Measurements from ENCODE around the gene CYP26A1. TPM values are rescaled to one million over a fixed set of nuclear protein-coding genes. Genes with fewer than 3 reads are reported as not detected.

CYP26A1 gene
- polyA plus RNA-seq, 2 donors, result not detected

GRCh38 chr10:93077860-93078337 lies 4.2 kb downstream of the CYP26A1 start:
- H3K27ac ChIP-seq (ENCODE audit: low read depth in 2 of 2, low read length in 1 of 2), result no peak overlapping the region
- 79 to 85% methylated on average over 5 of the region's 5 CpGs for WGBS, 2 donors
- H3K9me3 ChIP-seq (ENCODE audit: control insufficient read depth in 2 of 2, insufficient read depth in 1 of 2, low read depth in 1 of 2, low read length in 1 of 2), result no peaks in the 10 kb centered on the region
- no peaks in the 10 kb centered on the region for H3K36me3 ChIP-seq (ENCODE audit: control insufficient read depth in 2 of 2, insufficient read depth in 2 of 2, low read length in 1 of 2)
- no peak overlapping the region for H3K4me3 ChIP-seq (ENCODE audit: low read depth in 1 of 2, low read length in 2 of 2)
- peaks cover 1 to 21% of the 10 kb centered on the region in 2 donors for H3K27me3 ChIP-seq (ENCODE audit: control insufficient read depth in 1 of 2, insufficient read depth in 2 of 2, low read length in 2 of 2)
- H3K4me1 ChIP-seq (ENCODE audit: control insufficient read depth in 2 of 2, insufficient read depth in 2 of 2, low read length in 1 of 2), result peaks cover 5 to 9% of the 10 kb centered on the region in 2 donors

GRCh38 chr10:93079663-93080349 lies 6.1 kb downstream of the CYP26A1 start:
- H3K27ac ChIP-seq (ENCODE audit: low read depth in 2 of 2, low read length in 1 of 2), result no peak overlapping the region
- peaks cover 0 to under 1% of the 10 kb centered on the region in 2 donors for H3K4me1 ChIP-seq (ENCODE audit: control insufficient read depth in 2 of 2, insufficient read depth in 2 of 2, low read length in 1 of 2)
- 58 to 66% methylated on average over 9 of the region's 9 CpGs for WGBS, 2 donors
- H3K27me3 ChIP-seq (ENCODE audit: control insufficient read depth in 1 of 2, insufficient read depth in 2 of 2, low read length in 2 of 2), result peaks cover 0 to 7% of the 10 kb centered on the region in 2 donors
- no peaks in the 10 kb centered on the region for H3K36me3 ChIP-seq (ENCODE audit: control insufficient read depth in 2 of 2, insufficient read depth in 2 of 2, low read length in 1 of 2)
- no peaks in the 10 kb centered on the region for H3K9me3 ChIP-seq (ENCODE audit: control insufficient read depth in 2 of 2, insufficient read depth in 1 of 2, low read depth in 1 of 2, low read length in 1 of 2)
- no peak overlapping the region for H3K4me3 ChIP-seq (ENCODE audit: low read depth in 1 of 2, low read length in 2 of 2)

GRCh38 chr10:93080350-93081046 lies 6.8 kb downstream of the CYP26A1 start:
- peaks cover 0 to 6% of the 10 kb centered on the region in 2 donors for H3K27me3 ChIP-seq (ENCODE audit: control insufficient read depth in 1 of 2, insufficient read depth in 2 of 2, low read length in 2 of 2)
- H3K4me3 ChIP-seq (ENCODE audit: low read depth in 1 of 2, low read length in 2 of 2), result no peak overlapping the region
- no peak overlapping the region for H3K27ac ChIP-seq (ENCODE audit: low read depth in 2 of 2, low read length in 1 of 2)
- 51 to 52% methylated on average over 22 of the region's 22 CpGs for WGBS, 2 donors
- no peaks in the 10 kb centered on the region for H3K36me3 ChIP-seq (ENCODE audit: control insufficient read depth in 2 of 2, insufficient read depth in 2 of 2, low read length in 1 of 2)
- no peaks in the 10 kb centered on the region for H3K4me1 ChIP-seq (ENCODE audit: control insufficient read depth in 2 of 2, insufficient read depth in 2 of 2, low read length in 1 of 2)
- no peaks in the 10 kb centered on the region for H3K9me3 ChIP-seq (ENCODE audit: control insufficient read depth in 2 of 2, insufficient read depth in 1 of 2, low read depth in 1 of 2, low read length in 1 of 2)

GRCh38 chr10:93081318-93081717 lies 7.6 kb downstream of the CYP26A1 start:
- H3K4me1 ChIP-seq (ENCODE audit: control insufficient read depth in 2 of 2, insufficient read depth in 2 of 2, low read length in 1 of 2), result no peaks in the 10 kb centered on the region
- no peaks in the 10 kb centered on the region for H3K27me3 ChIP-seq (ENCODE audit: control insufficient read depth in 1 of 2, insufficient read depth in 2 of 2, low read length in 2 of 2)

GRCh38 chr10:93081834-93082233 lies 8.1 kb downstream of the CYP26A1 start:
- WGBS, 2 donors, result 56 to 64% methylated on average over 10 of the region's 10 CpGs

More at GRCh38 chr10:93081318-93081717, 7.6 kb downstream of the CYP26A1 start:
- 55 to 73% methylated on average over 3 of the region's 3 CpGs for WGBS, 2 donors
- H3K36me3 ChIP-seq (ENCODE audit: control insufficient read depth in 2 of 2, insufficient read depth in 2 of 2, low read length in 1 of 2), result no peaks in the 10 kb centered on the region
- no peak overlapping the region for H3K4me3 ChIP-seq (ENCODE audit: low read depth in 1 of 2, low read length in 2 of 2)
- H3K9me3 ChIP-seq (ENCODE audit: control insufficient read depth in 2 of 2, insufficient read depth in 1 of 2, low read depth in 1 of 2, low read length in 1 of 2), result no peaks in the 10 kb centered on the region
- no peak overlapping the region for H3K27ac ChIP-seq (ENCODE audit: low read depth in 2 of 2, low read length in 1 of 2)

GRCh38 chr10:93083743-93084539 lies 10.2 kb downstream of the CYP26A1 start:
- H3K36me3 ChIP-seq (ENCODE audit: control insufficient read depth in 2 of 2, insufficient read depth in 2 of 2, low read length in 1 of 2), result no peaks in the 10 kb centered on the region
- H3K9me3 ChIP-seq (ENCODE audit: control insufficient read depth in 2 of 2, insufficient read depth in 1 of 2, low read depth in 1 of 2, low read length in 1 of 2), result no peaks in the 10 kb centered on the region
- no peak overlapping the region for H3K27ac ChIP-seq (ENCODE audit: low read depth in 2 of 2, low read length in 1 of 2)
- no peaks in the 10 kb centered on the region for H3K27me3 ChIP-seq (ENCODE audit: control insufficient read depth in 1 of 2, insufficient read depth in 2 of 2, low read length in 2 of 2)
- 85 to 86% methylated on average over 7 of the region's 7 CpGs for WGBS, 2 donors
- H3K4me3 ChIP-seq (ENCODE audit: low read depth in 1 of 2, low read length in 2 of 2), result no peak overlapping the region
- H3K4me1 ChIP-seq (ENCODE audit: control insufficient read depth in 2 of 2, insufficient read depth in 2 of 2, low read length in 1 of 2), result no peaks in the 10 kb centered on the region

More at GRCh38 chr10:93081834-93082233, 8.1 kb downstream of the CYP26A1 start:
- Histone ChIP-seq H3K9me3 (ENCODE audit: control insufficient read depth in 2 of 2, insufficient read depth in 1 of 2, low read depth in 1 of 2, low read length in 1 of 2) (no peaks in the 10 kb centered on the region), H3K4me1 (ENCODE audit: control insufficient read depth in 2 of 2, insufficient read depth in 2 of 2, low read length in 1 of 2) (no peaks in the 10 kb centered on the region), H3K27me3 (ENCODE audit: control insufficient read depth in 1 of 2, insufficient read depth in 2 of 2, low read length in 2 of 2) (no peaks in the 10 kb centered on the region), H3K36me3 (ENCODE audit: control insufficient read depth in 2 of 2, insufficient read depth in 2 of 2, low read length in 1 of 2) (no peaks in the 10 kb centered on the region), H3K27ac (ENCODE audit: low read depth in 2 of 2, low read length in 1 of 2) (no peak overlapping the region), H3K4me3 (ENCODE audit: low read depth in 1 of 2, low read length in 2 of 2) (no peak overlapping the region)

- 58 to 62% methylated on average over 4 of the region's 4 CpGs for WGBS, 2 donors
Observed at GRCh38 chr10:93085272-93085859, 11.7 kb downstream of the CYP26A1 start.

GRCh38 chr10:93086289-93086688 lies 12.6 kb downstream of the CYP26A1 start:
- Histone ChIP-seq H3K27me3 (ENCODE audit: control insufficient read depth in 1 of 2, insufficient read depth in 2 of 2, low read length in 2 of 2) (no peaks in the 10 kb centered on the region), H3K36me3 (ENCODE audit: control insufficient read depth in 2 of 2, insufficient read depth in 2 of 2, low read length in 1 of 2) (no peaks in the 10 kb centered on the region), H3K9me3 (ENCODE audit: control insufficient read depth in 2 of 2, insufficient read depth in 1 of 2, low read depth in 1 of 2, low read length in 1 of 2) (no peaks in the 10 kb centered on the region), H3K4me3 (ENCODE audit: low read depth in 1 of 2, low read length in 2 of 2) (no peak overlapping the region), H3K27ac (ENCODE audit: low read depth in 2 of 2, low read length in 1 of 2) (no peak overlapping the region), H3K4me1 (ENCODE audit: control insufficient read depth in 2 of 2, insufficient read depth in 2 of 2, low read length in 1 of 2) (no peaks in the 10 kb centered on the region)
- 92 to 94% methylated on average over 6 of the region's 6 CpGs for WGBS, 2 donors

More at GRCh38 chr10:93085272-93085859, 11.7 kb downstream of the CYP26A1 start:
- H3K4me1 ChIP-seq (ENCODE audit: control insufficient read depth in 2 of 2, insufficient read depth in 2 of 2, low read length in 1 of 2), result no peaks in the 10 kb centered on the region
- no peaks in the 10 kb centered on the region for H3K27me3 ChIP-seq (ENCODE audit: control insufficient read depth in 1 of 2, insufficient read depth in 2 of 2, low read length in 2 of 2)
- H3K9me3 ChIP-seq (ENCODE audit: control insufficient read depth in 2 of 2, insufficient read depth in 1 of 2, low read depth in 1 of 2, low read length in 1 of 2), result no peaks in the 10 kb centered on the region
- H3K36me3 ChIP-seq (ENCODE audit: control insufficient read depth in 2 of 2, insufficient read depth in 2 of 2, low read length in 1 of 2), result no peaks in the 10 kb centered on the region
- H3K4me3 ChIP-seq (ENCODE audit: low read depth in 1 of 2, low read length in 2 of 2), result no peak overlapping the region
- H3K27ac ChIP-seq (ENCODE audit: low read depth in 2 of 2, low read length in 1 of 2), result no peak overlapping the region

GRCh38 chr10:93087846-93088245 lies 14.2 kb downstream of the CYP26A1 start:
- Histone ChIP-seq H3K36me3 (ENCODE audit: control insufficient read depth in 2 of 2, insufficient read depth in 2 of 2, low read length in 1 of 2) (no peaks in the 10 kb centered on the region), H3K9me3 (ENCODE audit: control insufficient read depth in 2 of 2, insufficient read depth in 1 of 2, low read depth in 1 of 2, low read length in 1 of 2) (no peaks in the 10 kb centered on the region), H3K27ac (ENCODE audit: low read depth in 2 of 2, low read length in 1 of 2) (no peak overlapping the region), H3K27me3 (ENCODE audit: control insufficient read depth in 1 of 2, insufficient read depth in 2 of 2, low read length in 2 of 2) (no peaks in the 10 kb centered on the region), H3K4me1 (ENCODE audit: control insufficient read depth in 2 of 2, insufficient read depth in 2 of 2, low read length in 1 of 2) (no peaks in the 10 kb centered on the region), H3K4me3 (ENCODE audit: low read depth in 1 of 2, low read length in 2 of 2) (no peak overlapping the region)
- WGBS, 2 donors, result 71 to 81% methylated on average over 3 of the region's 3 CpGs
